PFSK-1 (cell line): ENCODE measurements around the gene DCUN1D4.

ENCODE experiments used
- FOXP2 ChIP-seq: optimal IDR thresholded peaks from 2 replicates; pipeline ENCODE3; 2011; ENCODE audit warnings: borderline replicate concordance, control low read depth, inconsistent platforms; ENCODE audit not compliant: insufficient read depth; ENCODE audit errors: extremely low read length, extremely low read depth
- POLR2AphosphoS5 ChIP-seq: IDR thresholded peaks from 2 replicates; pipeline ENCODE4 v1.6.1; 2012; ENCODE audit warnings: low read depth, mild to moderate bottlenecking, control low read depth, low read length, moderate library complexity
- SIN3A ChIP-seq: IDR thresholded peaks from 2 replicates; pipeline ENCODE4 v1.6.1; 2012; ENCODE audit warnings: mild to moderate bottlenecking, low read length, moderate library complexity, borderline replicate concordance; ENCODE audit not compliant: insufficient read depth
- TAF1 ChIP-seq: IDR thresholded peaks from 2 replicates; pipeline ENCODE4 v1.6.1; 2012; ENCODE audit warnings: low read length, control low read depth, borderline replicate concordance; ENCODE audit not compliant: insufficient read depth
- TF ChIP-seq, protein P1 (sequence below), 2 experiments: IDR thresholded peaks; 2 replicates each; pipeline versions ENCODE4 v1.6.1 to v1.8.0; 2011 to 2012; ENCODE audit warnings: low read depth in 2 of 2, low read length in 2 of 2, control low read depth in 1 of 2, inconsistent platforms in 1 of 2, mild to moderate bottlenecking in 1 of 2, moderate library complexity in 1 of 2; ENCODE audit not compliant: insufficient read depth in 1 of 2

DCUN1D4 gene

DNA sequence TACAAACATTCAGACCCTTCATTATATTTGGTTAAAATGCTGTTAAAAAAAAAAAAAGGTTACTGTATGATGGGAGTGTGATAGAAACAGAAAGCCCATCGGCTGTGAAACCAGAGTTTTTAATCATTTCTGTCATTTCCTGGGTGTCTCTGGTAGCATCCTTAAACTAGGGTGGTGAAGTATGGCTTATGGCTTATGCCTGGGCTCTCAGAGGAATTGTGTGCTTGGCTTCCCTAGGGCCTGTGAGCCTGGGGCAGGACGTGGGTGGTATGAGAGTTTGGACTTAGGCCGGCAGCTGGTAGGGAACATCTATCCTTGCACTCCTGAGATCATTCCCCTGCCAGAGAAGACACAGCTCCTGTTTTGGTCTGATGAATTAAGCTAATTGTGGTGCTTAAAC is 52.2 kb downstream of the DCUN1D4 start:
- no peak for TF ChIP-seq FOXP2
- TF ChIP-seq POLR2AphosphoS5, result no peak
- no peak for TF ChIP-seq TAF1
- no peak for TF ChIP-seq SIN3A
- TF ChIP-seq, protein P1, sequence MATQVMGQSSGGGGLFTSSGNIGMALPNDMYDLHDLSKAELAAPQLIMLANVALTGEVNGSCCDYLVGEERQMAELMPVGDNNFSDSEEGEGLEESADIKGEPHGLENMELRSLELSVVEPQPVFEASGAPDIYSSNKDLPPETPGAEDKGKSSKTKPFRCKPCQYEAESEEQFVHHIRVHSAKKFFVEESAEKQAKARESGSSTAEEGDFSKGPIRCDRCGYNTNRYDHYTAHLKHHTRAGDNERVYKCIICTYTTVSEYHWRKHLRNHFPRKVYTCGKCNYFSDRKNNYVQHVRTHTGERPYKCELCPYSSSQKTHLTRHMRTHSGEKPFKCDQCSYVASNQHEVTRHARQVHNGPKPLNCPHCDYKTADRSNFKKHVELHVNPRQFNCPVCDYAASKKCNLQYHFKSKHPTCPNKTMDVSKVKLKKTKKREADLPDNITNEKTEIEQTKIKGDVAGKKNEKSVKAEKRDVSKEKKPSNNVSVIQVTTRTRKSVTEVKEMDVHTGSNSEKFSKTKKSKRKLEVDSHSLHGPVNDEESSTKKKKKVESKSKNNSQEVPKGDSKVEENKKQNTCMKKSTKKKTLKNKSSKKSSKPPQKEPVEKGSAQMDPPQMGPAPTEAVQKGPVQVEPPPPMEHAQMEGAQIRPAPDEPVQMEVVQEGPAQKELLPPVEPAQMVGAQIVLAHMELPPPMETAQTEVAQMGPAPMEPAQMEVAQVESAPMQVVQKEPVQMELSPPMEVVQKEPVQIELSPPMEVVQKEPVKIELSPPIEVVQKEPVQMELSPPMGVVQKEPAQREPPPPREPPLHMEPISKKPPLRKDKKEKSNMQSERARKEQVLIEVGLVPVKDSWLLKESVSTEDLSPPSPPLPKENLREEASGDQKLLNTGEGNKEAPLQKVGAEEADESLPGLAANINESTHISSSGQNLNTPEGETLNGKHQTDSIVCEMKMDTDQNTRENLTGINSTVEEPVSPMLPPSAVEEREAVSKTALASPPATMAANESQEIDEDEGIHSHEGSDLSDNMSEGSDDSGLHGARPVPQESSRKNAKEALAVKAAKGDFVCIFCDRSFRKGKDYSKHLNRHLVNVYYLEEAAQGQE (IDR thresholded peaks at IDR 0.05; ENCODE audit: insufficient read depth in 1 of 2, low read depth in 2 of 2, low read length in 2 of 2), result no peak

DNA sequence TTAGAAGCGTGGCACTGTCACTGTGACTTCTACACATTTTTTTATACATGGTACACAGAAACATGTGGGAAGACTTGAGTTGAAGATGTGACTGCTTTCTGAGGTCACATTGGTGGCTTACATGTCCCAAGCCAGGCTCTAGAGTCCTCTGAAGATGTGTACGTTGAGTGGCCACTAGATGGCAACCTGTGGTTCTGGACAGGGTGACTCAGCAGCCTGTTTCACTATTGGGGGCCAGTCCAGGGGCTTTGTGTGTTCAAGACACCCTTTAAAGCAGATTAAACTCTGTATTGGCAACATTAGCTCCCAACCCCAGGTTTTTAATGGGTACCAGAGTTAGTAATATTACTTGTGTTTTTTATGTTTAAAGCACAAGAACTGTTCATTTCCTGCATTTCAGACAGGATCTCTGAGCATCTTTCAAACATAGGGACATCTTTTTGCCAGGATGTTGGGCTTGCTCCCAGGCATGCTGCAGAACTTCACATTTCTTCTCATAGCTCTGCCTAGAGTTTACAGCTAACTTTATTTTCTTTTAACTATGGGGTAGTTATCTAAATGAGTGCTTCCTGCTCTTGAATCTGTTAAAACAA is 53.0 kb downstream of the DCUN1D4 start:
- no peak for TF ChIP-seq POLR2AphosphoS5
- no peak for TF ChIP-seq FOXP2
- TF ChIP-seq SIN3A, result no peak
- no peak for TF ChIP-seq TAF1
- TF ChIP-seq, protein P1 (IDR thresholded peaks at IDR 0.05; ENCODE audit: insufficient read depth in 1 of 2, low read depth in 2 of 2, low read length in 2 of 2), result no peak

DNA sequence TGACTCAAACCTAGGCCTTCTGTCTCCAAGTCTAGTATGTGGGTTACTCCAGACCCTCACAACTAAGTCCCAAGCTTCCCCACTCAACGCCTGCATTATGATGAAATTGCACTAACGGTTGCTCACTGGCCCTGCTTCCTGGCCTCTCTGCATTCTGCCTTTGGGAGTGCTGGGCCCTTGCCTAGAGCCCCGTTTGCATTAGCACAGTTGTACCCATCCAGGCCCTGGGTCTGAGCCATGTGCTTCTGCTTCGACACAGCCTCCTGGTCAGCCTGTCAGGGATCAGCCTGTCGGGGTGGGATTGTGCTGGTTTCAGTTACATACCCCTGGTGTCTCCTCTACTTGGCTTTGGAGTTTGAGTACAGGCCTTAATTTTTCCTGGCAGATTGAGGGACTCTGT is 58.4 kb downstream of the DCUN1D4 start:
- TF ChIP-seq FOXP2, result no peak
- no peak for TF ChIP-seq TAF1
- no peak for TF ChIP-seq SIN3A
- TF ChIP-seq, protein P1 (IDR thresholded peaks at IDR 0.05; ENCODE audit: insufficient read depth in 1 of 2, low read depth in 2 of 2, low read length in 2 of 2), result no peak
- no peak for TF ChIP-seq POLR2AphosphoS5

DNA sequence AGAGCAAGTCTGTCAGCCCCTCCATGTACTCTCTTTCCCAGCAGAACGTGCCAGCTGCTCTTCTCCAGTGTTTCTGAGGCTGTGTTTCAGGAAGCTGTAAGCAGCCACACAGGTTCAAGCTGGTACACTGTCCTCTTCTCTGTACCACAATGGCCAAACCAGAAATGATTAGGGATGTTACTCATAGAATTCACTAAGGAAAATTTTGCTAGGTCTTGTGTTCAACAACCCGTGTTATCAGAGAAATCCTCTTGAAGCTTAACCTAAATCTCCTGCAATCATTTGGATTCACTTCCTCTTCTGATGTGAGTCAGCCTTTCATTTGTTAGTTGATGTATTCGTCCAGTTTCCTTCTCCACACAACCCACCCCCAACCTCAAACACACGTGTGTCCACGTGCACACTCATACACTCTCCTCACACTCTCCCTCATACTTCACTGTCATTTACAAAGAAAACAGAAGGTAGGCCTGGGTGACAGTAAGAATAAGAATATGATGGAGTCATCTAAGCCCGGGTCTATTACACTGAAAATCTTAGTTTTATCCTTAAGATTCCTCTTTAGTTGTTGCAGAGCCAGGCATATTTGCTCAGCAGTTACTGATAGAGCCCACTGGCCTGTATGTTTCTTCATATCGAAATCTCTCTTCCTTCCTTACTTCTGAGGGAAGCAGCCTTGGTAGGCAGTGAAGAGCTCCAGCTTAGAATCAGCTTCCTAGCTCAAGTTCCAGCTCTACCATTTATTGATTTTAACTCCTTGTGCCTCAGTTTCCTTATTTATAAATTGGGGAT is 63.4 kb downstream of the DCUN1D4 start:
- TF ChIP-seq POLR2AphosphoS5 (no peak), FOXP2 (no peak), SIN3A (no peak), TAF1 (no peak)
- TF ChIP-seq, protein P1 (IDR thresholded peaks at IDR 0.05; ENCODE audit: insufficient read depth in 1 of 2, low read depth in 2 of 2, low read length in 2 of 2), result no peak
